WERI-Rb-1 (cell line): ENCODE measurements around the gene ACOX3.

Experiments used
- DNase-seq: peaks from one replicate; pipeline ENCODE4 v3.0.0-alpha.2; 2020
- H3K27ac ChIP-seq: fragments of 250-450 bp; sonication (Bioruptor Pico); 2 replicates; pipeline ENCODE4 v1.5.1; 2020; ENCODE audit warnings: mild to moderate bottlenecking, moderate library complexity
- H3K27me3 ChIP-seq: fragments of 250-450 bp; sonication (Bioruptor Pico); 2 replicates; pipeline ENCODE4 v1.5.1; 2021; ENCODE audit warnings: mild to moderate bottlenecking, low read depth, moderate library complexity; ENCODE audit not compliant: insufficient read depth, severe bottlenecking
- H3K36me3 ChIP-seq: fragments of 250-450 bp; sonication (Bioruptor Pico); 2 replicates; pipeline ENCODE4 v1.5.1; 2020; ENCODE audit warnings: mild to moderate bottlenecking, moderate library complexity
- H3K4me3 ChIP-seq: 2 replicates; pipeline ENCODE4 v1.5.1; 2011; ENCODE audit warnings: low read depth, mild to moderate bottlenecking, control low read depth, low read length
- H3K9me3 ChIP-seq: fragments of 250-450 bp; sonication (Bioruptor Pico); 2 replicates; pipeline ENCODE4 v1.5.1; 2021; ENCODE audit warnings: mild to moderate bottlenecking, moderate library complexity; ENCODE audit not compliant: severe bottlenecking
- TF ChIP-seq, protein P1 (sequence below): IDR thresholded peaks from 2 replicates; pipeline ENCODE4 v1.5.1; 2011; ENCODE audit warnings: low read depth, mild to moderate bottlenecking, control low read depth, inconsistent platforms, low read length

Gene ACOX3

DNA sequence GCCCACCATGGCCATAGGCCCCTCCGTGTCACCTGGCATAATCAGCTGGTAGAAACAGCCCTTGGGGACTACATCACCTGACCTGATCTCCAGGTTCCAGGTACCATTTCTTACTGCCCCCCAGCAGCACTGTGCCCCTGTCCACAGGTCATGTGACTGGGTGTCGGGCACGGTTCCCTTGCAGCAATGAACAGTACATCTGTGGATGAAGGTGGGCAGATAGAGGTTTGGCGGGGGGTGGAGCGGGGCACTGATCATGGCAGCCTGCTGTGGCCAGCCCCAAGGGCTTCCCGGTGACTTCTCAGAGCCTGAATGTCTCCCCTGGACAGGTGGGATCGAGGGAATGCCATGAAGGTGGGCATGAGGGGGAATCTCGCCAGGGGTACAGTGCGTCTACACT, 37.8 kb upstream of the ACOX3 start:
- Histone ChIP-seq H3K9me3 (no peaks in the 10 kb centered on the region), H3K4me3 (no peak overlapping the region), H3K27ac (no peak overlapping the region), H3K36me3 (peaks cover 18% of the 10 kb centered on the region), H3K27me3 (no peaks in the 10 kb centered on the region)
- TF ChIP-seq, protein P1, sequence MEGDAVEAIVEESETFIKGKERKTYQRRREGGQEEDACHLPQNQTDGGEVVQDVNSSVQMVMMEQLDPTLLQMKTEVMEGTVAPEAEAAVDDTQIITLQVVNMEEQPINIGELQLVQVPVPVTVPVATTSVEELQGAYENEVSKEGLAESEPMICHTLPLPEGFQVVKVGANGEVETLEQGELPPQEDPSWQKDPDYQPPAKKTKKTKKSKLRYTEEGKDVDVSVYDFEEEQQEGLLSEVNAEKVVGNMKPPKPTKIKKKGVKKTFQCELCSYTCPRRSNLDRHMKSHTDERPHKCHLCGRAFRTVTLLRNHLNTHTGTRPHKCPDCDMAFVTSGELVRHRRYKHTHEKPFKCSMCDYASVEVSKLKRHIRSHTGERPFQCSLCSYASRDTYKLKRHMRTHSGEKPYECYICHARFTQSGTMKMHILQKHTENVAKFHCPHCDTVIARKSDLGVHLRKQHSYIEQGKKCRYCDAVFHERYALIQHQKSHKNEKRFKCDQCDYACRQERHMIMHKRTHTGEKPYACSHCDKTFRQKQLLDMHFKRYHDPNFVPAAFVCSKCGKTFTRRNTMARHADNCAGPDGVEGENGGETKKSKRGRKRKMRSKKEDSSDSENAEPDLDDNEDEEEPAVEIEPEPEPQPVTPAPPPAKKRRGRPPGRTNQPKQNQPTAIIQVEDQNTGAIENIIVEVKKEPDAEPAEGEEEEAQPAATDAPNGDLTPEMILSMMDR: no peak
- no peak for DNase-seq

DNA sequence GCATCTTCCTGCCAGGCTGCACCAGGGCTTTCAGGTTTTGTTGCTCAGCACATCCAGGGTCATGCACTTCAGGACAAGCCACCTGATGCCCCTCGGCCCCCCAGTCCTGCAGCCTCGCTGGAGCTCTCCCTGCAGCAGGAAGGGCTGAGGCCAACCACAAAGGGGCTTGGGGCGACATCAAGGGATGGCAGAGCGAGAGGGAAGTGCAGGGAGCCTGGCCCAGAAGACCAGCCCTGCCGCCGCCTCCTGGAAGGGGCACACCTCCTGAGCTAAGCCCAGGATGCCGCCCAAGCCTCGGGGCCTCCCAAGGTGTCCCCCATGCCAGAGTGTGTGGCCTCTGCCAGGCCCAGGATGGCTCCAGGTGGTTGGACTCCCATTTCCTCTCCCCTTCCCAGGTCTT, 37.2 kb upstream of the ACOX3 start:
- H3K27ac ChIP-seq: no peak overlapping the region
- DNase-seq: no peak
- no peaks in the 10 kb centered on the region for H3K9me3 ChIP-seq
- H3K27me3 ChIP-seq: no peaks in the 10 kb centered on the region
- peaks cover 18% of the 10 kb centered on the region for H3K36me3 ChIP-seq
- no peak overlapping the region for H3K4me3 ChIP-seq
- TF ChIP-seq, protein P1: no peak

DNA sequence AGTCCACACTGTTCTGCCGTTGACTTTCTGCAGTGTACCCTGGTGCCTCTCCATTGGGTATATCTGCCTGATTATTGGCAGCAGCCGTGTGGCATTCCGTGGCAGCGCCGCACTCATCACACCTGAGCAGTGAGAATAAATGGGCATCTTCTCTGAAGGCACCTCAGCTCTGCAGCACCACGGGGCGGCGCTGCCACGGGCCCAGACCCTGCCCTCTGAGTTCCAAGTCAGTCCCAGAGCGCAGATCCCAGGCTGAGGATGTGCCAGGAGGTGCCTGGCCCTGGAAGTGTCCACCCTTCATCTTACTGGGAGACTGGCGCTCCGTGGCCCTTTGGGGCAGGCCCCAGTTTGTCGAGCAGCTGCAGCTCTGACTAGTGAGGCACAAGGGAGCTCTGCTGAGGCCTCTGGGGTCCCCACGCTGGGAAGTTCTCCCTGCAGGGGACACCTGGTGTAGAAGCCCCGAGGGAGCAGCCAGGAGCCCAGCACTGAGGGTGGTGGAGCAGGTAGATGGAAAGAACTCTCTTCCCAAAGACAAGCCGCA, 36.6 kb upstream of the ACOX3 start:
- no peak for DNase-seq
- Histone ChIP-seq H3K27me3 (no peaks in the 10 kb centered on the region), H3K4me3 (no peak overlapping the region), H3K9me3 (no peaks in the 10 kb centered on the region), H3K27ac (no peak overlapping the region), H3K36me3 (peaks cover 18% of the 10 kb centered on the region)
- TF ChIP-seq, protein P1: no peak

DNA sequence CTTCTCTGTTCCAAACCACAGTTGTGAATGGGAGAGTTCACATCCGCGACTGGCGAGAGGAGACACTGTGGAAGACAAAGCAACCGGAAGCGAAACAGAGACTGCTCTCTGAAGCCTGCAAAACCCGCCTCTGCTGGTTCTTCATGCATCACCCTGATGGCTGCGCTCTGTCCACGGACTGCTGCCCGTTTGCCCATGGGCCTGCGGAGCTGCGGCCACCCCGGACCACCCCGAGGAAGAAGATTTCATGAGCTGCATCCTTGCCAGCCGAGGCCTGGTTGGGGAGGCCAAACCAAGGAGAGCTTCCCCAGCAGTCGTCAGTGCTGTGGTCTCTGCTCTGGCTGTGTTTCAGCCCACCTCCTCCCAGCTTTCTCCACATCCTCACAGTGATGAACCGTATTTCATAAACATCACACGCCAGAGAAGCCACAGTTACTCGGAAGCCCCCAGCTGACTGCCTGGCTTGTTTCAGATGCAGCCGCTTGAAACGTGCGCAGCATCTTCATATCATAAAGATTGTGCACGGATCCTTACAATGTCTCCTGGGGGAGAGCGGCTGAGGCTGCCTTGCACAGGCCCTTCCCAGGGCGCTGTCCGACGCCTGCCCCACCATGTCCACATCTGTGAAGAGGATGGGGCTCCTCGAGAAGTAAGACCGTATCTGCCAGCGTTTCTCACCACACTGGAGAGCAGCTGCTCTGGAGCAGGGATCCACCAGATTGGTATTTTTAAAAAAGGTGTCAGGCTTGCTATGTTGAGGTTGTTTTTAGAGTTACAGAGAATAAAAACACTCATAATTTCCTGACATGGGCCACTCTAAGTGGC, 35.4 kb upstream of the ACOX3 start:
- Histone ChIP-seq H3K27ac (no peak overlapping the region), H3K36me3 (peaks cover 22% of the 10 kb centered on the region), H3K4me3 (no peak overlapping the region), H3K9me3 (no peaks in the 10 kb centered on the region), H3K27me3 (no peaks in the 10 kb centered on the region)
- TF ChIP-seq, protein P1: no peak
- DNase-seq: no peak

DNA sequence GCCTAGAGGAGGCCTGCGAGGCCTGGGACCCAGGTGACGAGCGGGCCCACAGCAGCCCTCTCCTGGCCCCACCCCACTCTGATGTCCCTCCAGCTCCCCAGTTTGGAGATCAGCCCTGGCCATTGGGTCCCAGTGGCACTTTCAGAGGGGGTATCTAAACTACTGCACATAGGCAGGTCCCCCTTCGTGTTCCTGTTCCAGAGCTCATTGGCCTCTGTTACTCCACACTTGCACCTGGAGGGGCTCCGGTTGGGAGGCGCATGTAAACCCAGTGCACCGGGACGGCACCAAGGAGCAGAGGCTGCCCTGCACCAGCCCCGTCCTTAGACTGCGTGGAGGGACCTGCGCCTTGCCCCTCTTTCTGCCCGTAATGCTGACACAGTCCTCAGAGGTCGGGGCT, 34.3 kb upstream of the ACOX3 start:
- peaks cover 25% of the 10 kb centered on the region for H3K36me3 ChIP-seq

More for the DNA sequence above, 34.3 kb upstream of the ACOX3 start:
- no peak for DNase-seq
- Histone ChIP-seq H3K9me3 (no peaks in the 10 kb centered on the region), H3K4me3 (no peak overlapping the region), H3K27me3 (no peaks in the 10 kb centered on the region), H3K27ac (no peak overlapping the region)
- TF ChIP-seq, protein P1: no peak
